ENCODE results near the gene CFAP251.

- TF ChIP-seq CTCF (conservative IDR thresholded peaks at IDR 0.05 in 1 of 2, IDR thresholded peaks at IDR 0.05 in 1 of 2; ENCODE audit: low read depth in 1 of 2, low read length in 2 of 2) (no peak), EZH2 (IDR thresholded peaks at IDR 0.05; ENCODE audit: low read length, missing control alignments) (no peak)
These were observed 71.8 kb downstream of the CFAP251 start for GRCh38 chr12:121990114-121990647.
